Neural crest cell (in vitro differentiated cells): ENCODE results near the gene ANO4. TPM values are rescaled to one million over a fixed set of nuclear protein-coding genes. Genes with fewer than 3 reads are reported as not detected.
"Not testable (repeated sequence)": the region's sequence is repeated elsewhere in the genome, so short reads cannot be mapped to it uniquely, and the experiment has no call there.

Experiments used
- DNase-seq: peaks from one replicate; pipeline ENCODE4 v3.0.0; 2021; ENCODE audit warnings: low read depth, mixed read lengths, low spot score
- H3K27ac Mint-ChIP-seq: one replicate; pipeline ENCODE4 v1.8.0; 2021; ENCODE audit warnings: mild to moderate bottlenecking, mixed read lengths; ENCODE audit not compliant: unreplicated experiment
- H3K27me3 Mint-ChIP-seq: 2 replicates; pipeline ENCODE4 v1.8.0; 2021; ENCODE audit warnings: low read depth, mild to moderate bottlenecking, mixed read lengths
- H3K36me3 Mint-ChIP-seq: 2 replicates; pipeline ENCODE4 v1.8.0; 2021; ENCODE audit warnings: low read depth, mild to moderate bottlenecking, mixed read lengths
- H3K4me1 Mint-ChIP-seq: 2 replicates; pipeline ENCODE4 v1.8.0; 2021; ENCODE audit warnings: mixed read lengths
- H3K4me3 Mint-ChIP-seq: one replicate; pipeline ENCODE4 v1.8.0; 2021; ENCODE audit warnings: mild to moderate bottlenecking, mixed read lengths
- H3K9me3 Mint-ChIP-seq: 2 replicates; pipeline ENCODE4 v1.8.0; 2021; ENCODE audit warnings: mixed read lengths
- total RNA-seq: library from RNA; stranded (reverse); gene quantifications from 2 replicates; pipeline ENCODE4 v1.2.1, GENCODE V29; 2021
- TF ChIP-seq, protein P1 (sequence below): fragments of 200-600 bp; sonication (generic); conservative IDR thresholded peaks from 2 replicates; pipeline ENCODE4 v1.5.0; 2021; ENCODE audit warnings: antibody characterized with exemption, mild to moderate bottlenecking

ANO4 gene
- total RNA-seq, 1 donor from 2014 or later = 0.61 TPM

DNA sequence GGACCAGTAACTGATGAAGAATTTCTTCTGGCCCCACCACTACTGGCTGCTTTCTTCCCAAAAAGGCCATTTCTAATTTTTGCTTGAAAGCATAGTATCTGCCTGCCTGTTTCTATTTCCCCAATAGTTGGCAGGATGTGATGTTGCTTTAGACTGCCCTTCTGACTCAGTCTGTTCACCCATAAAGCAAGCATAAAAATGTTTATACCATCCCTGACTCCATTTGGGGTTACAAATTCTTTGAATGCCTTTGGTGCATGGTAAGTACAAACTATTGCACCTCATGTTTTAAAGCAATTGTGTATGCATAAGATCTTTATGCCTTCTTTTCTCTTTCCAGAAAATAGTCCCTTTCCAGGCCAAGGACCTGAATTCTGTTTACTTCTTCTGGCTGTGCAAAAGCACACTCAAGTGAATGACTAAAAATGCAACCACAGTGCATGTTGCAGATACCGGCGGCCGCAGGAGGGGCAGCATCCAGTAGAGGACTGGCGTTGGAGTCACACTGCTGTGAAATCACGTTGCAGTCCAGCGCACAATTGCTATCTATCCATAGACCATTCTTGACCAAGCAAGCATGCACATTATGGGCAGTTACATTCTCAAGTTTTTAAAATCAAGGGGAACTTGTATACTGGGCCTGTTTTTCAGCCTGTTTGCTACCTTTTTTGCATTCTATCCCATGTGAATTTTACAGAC is 333.1 kb downstream of the ANO4 start:
- Mint-ChIP-seq H3K27ac (no peak overlapping the region), H3K4me3 (no peak overlapping the region)
- DNase-seq = no peak

DNA sequence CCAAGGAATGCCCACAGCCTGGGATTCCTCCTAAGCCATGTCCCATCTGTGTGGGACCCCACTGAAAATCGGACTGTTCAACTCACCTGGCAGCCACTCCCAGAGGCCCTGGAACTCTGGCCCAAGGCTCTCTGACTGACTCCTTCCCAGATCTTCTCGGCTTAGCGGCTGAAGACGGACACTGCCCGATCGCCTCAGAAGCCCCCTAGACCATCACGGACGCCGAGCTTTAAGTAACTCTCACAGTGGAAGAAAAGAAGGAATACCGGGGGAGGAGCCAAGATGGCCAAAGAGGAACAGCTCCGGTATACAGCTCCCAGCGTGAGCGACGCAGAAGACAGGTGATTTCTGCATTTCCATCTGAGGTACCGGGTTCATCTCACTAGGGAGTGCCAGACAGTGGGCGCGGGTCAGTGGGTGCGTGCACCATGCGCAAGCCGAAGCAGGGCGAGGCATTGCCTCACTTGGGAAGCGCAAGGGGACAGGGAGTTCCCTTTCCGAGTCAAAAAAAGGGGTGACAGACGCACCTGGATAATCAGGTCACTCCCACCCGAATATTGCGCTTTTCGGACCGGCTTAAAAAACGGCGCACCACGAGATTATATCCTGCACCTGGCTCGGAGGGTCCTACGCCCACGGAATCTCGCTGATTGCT is 351.3 kb downstream of the ANO4 start:
- H3K27me3 Mint-ChIP-seq = peaks cover 11% of the 10 kb centered on the region
- DNase-seq, H3K9me3 Mint-ChIP-seq, H3K36me3 Mint-ChIP-seq, H3K4me1 Mint-ChIP-seq: not testable (repeated sequence)
- H3K4me3 Mint-ChIP-seq = peak overlapping the region; percentile 88
- peak overlapping the region; percentile 15 for H3K27ac Mint-ChIP-seq

More for the DNA sequence above, 333.1 kb downstream of the ANO4 start:
- no peaks in the 10 kb centered on the region for H3K9me3 Mint-ChIP-seq
- TF ChIP-seq, protein P1, sequence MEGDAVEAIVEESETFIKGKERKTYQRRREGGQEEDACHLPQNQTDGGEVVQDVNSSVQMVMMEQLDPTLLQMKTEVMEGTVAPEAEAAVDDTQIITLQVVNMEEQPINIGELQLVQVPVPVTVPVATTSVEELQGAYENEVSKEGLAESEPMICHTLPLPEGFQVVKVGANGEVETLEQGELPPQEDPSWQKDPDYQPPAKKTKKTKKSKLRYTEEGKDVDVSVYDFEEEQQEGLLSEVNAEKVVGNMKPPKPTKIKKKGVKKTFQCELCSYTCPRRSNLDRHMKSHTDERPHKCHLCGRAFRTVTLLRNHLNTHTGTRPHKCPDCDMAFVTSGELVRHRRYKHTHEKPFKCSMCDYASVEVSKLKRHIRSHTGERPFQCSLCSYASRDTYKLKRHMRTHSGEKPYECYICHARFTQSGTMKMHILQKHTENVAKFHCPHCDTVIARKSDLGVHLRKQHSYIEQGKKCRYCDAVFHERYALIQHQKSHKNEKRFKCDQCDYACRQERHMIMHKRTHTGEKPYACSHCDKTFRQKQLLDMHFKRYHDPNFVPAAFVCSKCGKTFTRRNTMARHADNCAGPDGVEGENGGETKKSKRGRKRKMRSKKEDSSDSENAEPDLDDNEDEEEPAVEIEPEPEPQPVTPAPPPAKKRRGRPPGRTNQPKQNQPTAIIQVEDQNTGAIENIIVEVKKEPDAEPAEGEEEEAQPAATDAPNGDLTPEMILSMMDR = no peak
- H3K4me1 Mint-ChIP-seq = no peaks in the 10 kb centered on the region
- peaks cover 4% of the 10 kb centered on the region for H3K27me3 Mint-ChIP-seq
- no peaks in the 10 kb centered on the region for H3K36me3 Mint-ChIP-seq

DNA sequence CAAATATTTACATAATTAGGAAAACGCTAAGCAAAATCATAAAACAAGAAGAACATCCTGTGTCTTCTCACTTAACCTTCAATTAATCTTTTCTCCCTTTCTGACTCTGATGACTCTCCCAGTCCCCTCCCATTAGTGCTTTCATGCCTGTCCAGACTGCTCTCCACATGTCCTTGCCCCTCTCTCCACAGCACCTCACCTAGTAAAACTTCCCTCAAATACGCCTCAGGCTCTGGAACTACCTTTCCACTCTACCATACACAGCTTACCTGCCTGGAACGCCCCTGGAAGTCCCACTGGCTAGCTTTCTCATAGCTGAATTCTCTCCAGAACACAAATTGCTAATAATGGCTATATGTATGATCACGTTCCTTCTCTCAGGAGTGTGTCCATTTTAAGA is 370.7 kb downstream of the ANO4 start:
- H3K4me3 Mint-ChIP-seq = no peak overlapping the region
- no peaks in the 10 kb centered on the region for H3K36me3 Mint-ChIP-seq
- no peak overlapping the region for H3K27ac Mint-ChIP-seq
- TF ChIP-seq, protein P1 = no peak
- no peaks in the 10 kb centered on the region for H3K4me1 Mint-ChIP-seq
- DNase-seq = no peak
- peaks cover 23% of the 10 kb centered on the region for H3K27me3 Mint-ChIP-seq
- no peaks in the 10 kb centered on the region for H3K9me3 Mint-ChIP-seq

DNA sequence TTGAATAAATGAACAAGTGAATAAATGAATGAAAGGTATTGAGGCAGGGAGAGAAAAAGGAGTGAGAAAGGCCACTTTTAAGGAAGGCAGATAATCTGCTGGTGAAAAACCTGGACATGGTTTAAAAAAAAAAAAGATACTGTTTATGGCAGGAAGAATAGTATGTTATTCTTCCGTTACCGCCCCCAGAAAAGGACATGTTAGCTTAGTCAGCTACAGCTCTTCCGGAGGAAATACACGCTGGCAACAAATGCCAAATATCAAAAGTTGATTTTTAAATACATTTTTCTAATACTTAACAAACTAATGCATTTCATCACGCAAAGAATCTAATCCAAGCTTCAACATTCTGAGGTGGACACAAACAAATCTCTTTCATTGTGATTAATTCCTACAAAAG is 372.3 kb downstream of the ANO4 start:
- Mint-ChIP-seq H3K27me3 (peaks cover 23% of the 10 kb centered on the region), H3K27ac (no peak overlapping the region), H3K4me1 (no peaks in the 10 kb centered on the region), H3K9me3 (no peaks in the 10 kb centered on the region), H3K4me3 (no peak overlapping the region), H3K36me3 (no peaks in the 10 kb centered on the region)
- TF ChIP-seq, protein P1 = no peak
- DNase-seq = no peak

GRCh38 chr12:101168001-101168400 is 373.4 kb downstream of the ANO4 start:
- no peaks in the 10 kb centered on the region for H3K9me3 Mint-ChIP-seq
- H3K27ac Mint-ChIP-seq = no peak overlapping the region
- no peaks in the 10 kb centered on the region for H3K36me3 Mint-ChIP-seq
- H3K4me3 Mint-ChIP-seq = no peak overlapping the region
- no peak for DNase-seq
- H3K27me3 Mint-ChIP-seq = peaks cover 21% of the 10 kb centered on the region
- TF ChIP-seq, protein P1 = no peak
- no peaks in the 10 kb centered on the region for H3K4me1 Mint-ChIP-seq

GRCh38 chr12:101172316-101172715 is 377.7 kb downstream of the ANO4 start:
- Mint-ChIP-seq H3K9me3 (peaks cover 2% of the 10 kb centered on the region), H3K4me1 (no peaks in the 10 kb centered on the region), H3K36me3 (no peaks in the 10 kb centered on the region), H3K27ac (no peak overlapping the region), H3K27me3 (peaks cover 19% of the 10 kb centered on the region), H3K4me3 (no peak overlapping the region)
- TF ChIP-seq, protein P1 = peak; percentile 25
- no peak for DNase-seq
